Measurements from ENCODE around the gene FREM2. TPM values are rescaled to one million over a fixed set of nuclear protein-coding genes. Genes with fewer than 3 reads are reported as not detected.

Gene FREM2
- total RNA-seq, 3 donors from 2014 or later, result 0.03 TPM

DNA sequence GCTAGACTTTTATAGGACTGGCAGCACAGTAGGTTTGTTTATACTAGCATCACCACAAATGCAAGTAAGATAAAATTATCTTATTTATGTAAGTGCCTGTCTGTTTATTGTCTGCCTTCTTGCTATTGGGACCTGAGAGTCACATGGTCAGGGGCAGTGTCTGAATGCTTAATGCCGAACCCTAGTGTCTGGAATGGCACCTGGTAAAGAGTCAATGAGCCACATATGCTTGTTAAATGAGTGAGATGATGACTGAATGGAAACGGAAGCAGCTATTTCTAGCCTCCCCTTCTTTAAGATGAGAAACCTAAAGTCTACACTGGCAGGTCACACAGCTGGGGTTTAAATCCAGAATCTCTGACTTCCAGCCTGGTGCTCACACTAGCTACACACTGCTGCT lies 211.6 kb downstream of the FREM2 start:
- Mint-ChIP-seq H3K4me1 (ENCODE audit: low read depth) (no peaks in the 10 kb centered on the region), H3K27me3 (ENCODE audit: low read depth) (peaks cover 4% of the 10 kb centered on the region), H3K36me3 (ENCODE audit: insufficient read depth) (no peaks in the 10 kb centered on the region), H3K4me3 (no peak overlapping the region), H3K9me3 (no peaks in the 10 kb centered on the region)
- ATAC-seq, result no peak
- DNase-seq, result no peak

DNA sequence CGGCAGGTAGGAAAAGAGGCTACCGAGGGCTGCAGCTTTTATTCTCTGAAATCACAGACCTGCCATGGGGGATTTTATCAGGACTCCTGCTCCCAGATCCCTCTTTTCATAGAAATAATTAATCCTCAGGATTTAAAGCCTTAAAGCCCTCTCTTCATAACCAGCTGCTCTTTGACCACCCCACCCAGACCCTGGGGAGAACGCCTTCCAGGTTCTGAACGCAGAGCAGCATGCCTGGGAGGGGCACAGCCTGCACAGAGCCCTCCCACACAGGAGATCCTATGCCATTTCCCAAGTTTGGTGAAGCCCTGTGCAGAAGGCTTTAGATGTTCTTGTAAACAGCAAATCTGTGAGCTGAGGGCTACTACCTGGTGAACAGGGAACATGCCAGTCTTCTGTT lies 212.7 kb downstream of the FREM2 start:
- Mint-ChIP-seq H3K4me3 (no peak overlapping the region), H3K9me3 (no peaks in the 10 kb centered on the region), H3K36me3 (ENCODE audit: insufficient read depth) (no peaks in the 10 kb centered on the region), H3K4me1 (ENCODE audit: low read depth) (no peaks in the 10 kb centered on the region), H3K27me3 (ENCODE audit: low read depth) (peaks cover 4% of the 10 kb centered on the region)
- DNase-seq, result no peak
- ATAC-seq, result no peak

DNA sequence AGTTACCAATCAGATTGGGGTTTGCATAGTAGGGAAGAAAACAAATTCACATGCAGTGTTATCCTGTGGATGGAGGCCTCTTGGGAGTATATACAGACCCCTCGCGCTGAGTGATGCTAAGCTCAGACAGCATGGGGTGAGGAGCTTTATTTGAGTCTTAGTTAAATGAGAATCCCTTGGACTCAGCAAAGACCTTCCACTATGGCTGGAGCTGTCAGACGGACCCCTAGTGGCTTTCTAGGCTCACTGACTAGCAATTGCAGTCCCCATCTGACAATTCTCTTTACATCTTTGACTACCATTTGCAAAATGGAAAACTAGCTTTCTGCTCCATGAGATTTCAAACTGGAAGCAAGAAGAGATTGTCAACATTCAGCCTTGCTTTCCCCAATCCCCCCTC lies 213.3 kb downstream of the FREM2 start:
- H3K4me1 Mint-ChIP-seq (ENCODE audit: low read depth), result no peaks in the 10 kb centered on the region
- ATAC-seq (no peak), DNase-seq (no peak)
- H3K36me3 Mint-ChIP-seq (ENCODE audit: insufficient read depth), result no peaks in the 10 kb centered on the region
- no peak overlapping the region for H3K4me3 Mint-ChIP-seq
- peaks cover 4% of the 10 kb centered on the region for H3K27me3 Mint-ChIP-seq (ENCODE audit: low read depth)
- no peaks in the 10 kb centered on the region for H3K9me3 Mint-ChIP-seq

DNA sequence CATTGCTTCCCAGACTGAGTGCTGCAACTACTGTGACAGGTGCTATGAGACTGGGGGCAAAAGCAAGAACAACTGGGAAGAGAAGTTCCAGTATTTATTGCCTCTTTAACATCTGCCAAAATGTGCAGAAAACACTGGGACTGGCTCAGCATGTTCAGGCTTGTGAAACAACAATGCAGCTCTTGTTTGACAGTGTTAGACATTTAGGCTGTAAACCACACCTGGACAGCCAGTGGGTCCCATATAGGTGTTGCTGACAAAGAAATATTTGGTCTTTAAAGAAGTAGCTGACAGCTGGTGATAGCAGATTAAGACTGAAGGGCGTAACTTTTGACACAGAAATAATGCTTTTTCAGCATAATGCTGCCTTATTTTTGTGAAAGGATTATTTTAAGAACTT lies 215.7 kb downstream of the FREM2 start:
- no peaks in the 10 kb centered on the region for H3K4me1 Mint-ChIP-seq (ENCODE audit: low read depth)
- H3K27me3 Mint-ChIP-seq (ENCODE audit: low read depth), result no peaks in the 10 kb centered on the region
- no peak for ATAC-seq
- H3K4me3 Mint-ChIP-seq, result no peak overlapping the region
- H3K9me3 Mint-ChIP-seq, result no peaks in the 10 kb centered on the region
- no peak for DNase-seq
- no peaks in the 10 kb centered on the region for H3K36me3 Mint-ChIP-seq (ENCODE audit: insufficient read depth)

DNA sequence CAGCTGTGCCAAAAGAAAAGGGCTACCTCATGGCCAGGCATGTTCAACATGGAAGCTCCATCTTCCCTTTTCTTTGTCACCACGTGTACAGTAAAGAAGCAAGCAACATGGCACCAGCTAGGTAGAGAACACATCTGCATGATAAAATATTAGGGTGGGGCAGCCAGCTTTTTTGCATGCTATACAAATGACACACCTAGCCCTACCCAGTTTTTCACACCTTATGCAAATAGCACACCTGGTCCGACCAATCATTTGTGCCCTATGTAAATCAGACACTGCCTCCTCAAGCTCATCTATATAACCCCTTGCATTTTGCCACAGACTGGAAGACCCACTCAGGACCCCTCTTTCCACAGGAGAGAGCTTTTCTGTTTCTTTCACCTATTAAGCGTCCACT lies 218.2 kb downstream of the FREM2 start:
- Mint-ChIP-seq H3K27me3 (ENCODE audit: low read depth) (no peaks in the 10 kb centered on the region), H3K4me3 (no peak overlapping the region), H3K36me3 (ENCODE audit: insufficient read depth) (no peaks in the 10 kb centered on the region), H3K9me3 (no peaks in the 10 kb centered on the region), H3K4me1 (ENCODE audit: low read depth) (no peaks in the 10 kb centered on the region)
- DNase-seq, result no peak
- no peak for ATAC-seq

DNA sequence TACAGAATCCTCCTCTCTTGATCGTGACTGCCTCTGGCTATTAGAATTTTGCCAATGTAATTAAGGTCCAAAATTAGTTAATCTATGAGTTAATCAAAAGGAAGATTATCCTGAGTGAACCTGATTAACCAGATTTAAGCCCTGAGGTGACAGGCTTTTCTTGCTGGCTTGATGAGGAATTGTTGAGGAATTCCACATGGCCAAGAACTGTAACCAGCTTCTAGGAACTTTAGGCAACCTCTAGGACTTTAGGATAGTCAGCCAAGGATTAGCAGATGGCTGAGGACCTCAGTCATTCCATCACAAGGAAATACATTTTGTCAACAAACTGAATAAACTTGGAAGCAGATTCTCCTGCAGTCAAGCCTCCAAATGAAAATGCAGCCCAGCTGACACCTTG lies 219.0 kb downstream of the FREM2 start:
- no peak for ATAC-seq
- no peak overlapping the region for H3K4me3 Mint-ChIP-seq
- no peaks in the 10 kb centered on the region for H3K9me3 Mint-ChIP-seq
- no peaks in the 10 kb centered on the region for H3K4me1 Mint-ChIP-seq (ENCODE audit: low read depth)
- no peaks in the 10 kb centered on the region for H3K27me3 Mint-ChIP-seq (ENCODE audit: low read depth)
- DNase-seq, result no peak
- no peaks in the 10 kb centered on the region for H3K36me3 Mint-ChIP-seq (ENCODE audit: insufficient read depth)

DNA sequence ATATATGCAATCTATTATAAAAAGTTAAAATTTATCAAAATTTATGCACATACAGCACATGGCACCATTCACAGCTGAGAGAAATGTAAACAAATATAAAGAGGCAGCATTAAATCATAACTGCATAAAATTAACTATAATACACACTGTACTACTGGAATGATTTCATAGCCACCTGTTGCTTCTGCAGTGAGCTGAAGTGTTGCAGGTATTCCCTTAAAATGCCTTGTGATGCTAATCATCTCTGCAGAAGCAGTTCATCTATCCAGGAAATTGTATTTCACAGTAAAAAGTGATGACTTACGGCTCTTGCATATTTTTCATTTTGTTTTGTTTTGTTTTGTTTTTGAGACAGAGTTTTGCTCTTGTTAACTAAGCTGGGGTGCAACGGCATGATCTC lies 221.7 kb downstream of the FREM2 start:
- no peak for ATAC-seq
- no peak for DNase-seq
- H3K4me1 Mint-ChIP-seq (ENCODE audit: low read depth), result no peaks in the 10 kb centered on the region
- no peaks in the 10 kb centered on the region for H3K27me3 Mint-ChIP-seq (ENCODE audit: low read depth)
- H3K36me3 Mint-ChIP-seq (ENCODE audit: insufficient read depth), result no peaks in the 10 kb centered on the region
- H3K4me3 Mint-ChIP-seq, result no peak overlapping the region
- H3K9me3 Mint-ChIP-seq, result no peaks in the 10 kb centered on the region

DNA sequence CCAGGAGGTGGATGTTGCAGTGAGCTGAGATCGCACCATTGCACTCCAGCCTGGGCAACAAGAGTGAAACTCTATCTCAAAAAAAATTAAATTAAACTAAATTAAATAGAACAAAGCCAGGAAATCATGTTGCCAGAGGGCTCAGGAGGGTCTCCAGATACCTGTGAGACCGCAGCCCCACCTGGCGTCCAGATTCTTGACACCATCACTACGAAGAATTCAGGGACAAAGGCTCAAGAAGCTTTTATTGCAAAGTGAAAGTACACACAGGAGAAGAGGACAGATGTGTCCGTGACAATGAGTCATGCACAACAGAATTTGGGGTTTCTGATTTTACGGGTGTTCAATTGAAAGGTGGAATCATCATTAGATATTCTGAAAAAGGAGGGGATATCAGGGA lies 227.2 kb downstream of the FREM2 start:
- H3K4me3 Mint-ChIP-seq, result no peak overlapping the region
- H3K9me3 Mint-ChIP-seq, result no peaks in the 10 kb centered on the region
- peaks cover 1% of the 10 kb centered on the region for H3K27me3 Mint-ChIP-seq (ENCODE audit: low read depth)
- no peaks in the 10 kb centered on the region for H3K36me3 Mint-ChIP-seq (ENCODE audit: insufficient read depth)
- no peaks in the 10 kb centered on the region for H3K4me1 Mint-ChIP-seq (ENCODE audit: low read depth)
- ATAC-seq (no peak), DNase-seq (no peak)

DNA sequence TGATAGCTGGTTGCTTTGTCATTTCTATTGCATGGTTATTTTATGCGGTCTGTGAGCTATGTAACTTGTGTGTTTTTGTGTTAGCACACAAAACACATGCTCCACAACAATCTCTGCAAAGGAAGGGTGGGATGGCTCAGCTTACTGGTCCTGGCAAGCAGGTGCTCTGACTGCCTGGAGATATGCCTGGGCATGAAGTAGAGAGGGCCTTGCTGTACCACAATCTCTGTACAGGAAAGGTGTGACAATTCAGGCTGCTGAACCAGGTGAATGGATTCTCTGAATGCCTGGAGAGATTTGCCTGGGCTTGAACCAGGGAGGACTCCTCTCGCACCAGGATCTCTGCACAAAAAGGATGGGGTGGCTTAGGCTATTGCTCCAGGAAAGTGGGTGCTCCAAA lies 234.2 kb downstream of the FREM2 start:
- DNase-seq (no peak), ATAC-seq (no peak)
- H3K4me1 Mint-ChIP-seq (ENCODE audit: low read depth), result no peaks in the 10 kb centered on the region
- no peaks in the 10 kb centered on the region for H3K36me3 Mint-ChIP-seq (ENCODE audit: insufficient read depth)
- H3K4me3 Mint-ChIP-seq, result no peak overlapping the region
- no peaks in the 10 kb centered on the region for H3K9me3 Mint-ChIP-seq
- H3K27me3 Mint-ChIP-seq (ENCODE audit: low read depth), result peaks cover 24% of the 10 kb centered on the region

DNA sequence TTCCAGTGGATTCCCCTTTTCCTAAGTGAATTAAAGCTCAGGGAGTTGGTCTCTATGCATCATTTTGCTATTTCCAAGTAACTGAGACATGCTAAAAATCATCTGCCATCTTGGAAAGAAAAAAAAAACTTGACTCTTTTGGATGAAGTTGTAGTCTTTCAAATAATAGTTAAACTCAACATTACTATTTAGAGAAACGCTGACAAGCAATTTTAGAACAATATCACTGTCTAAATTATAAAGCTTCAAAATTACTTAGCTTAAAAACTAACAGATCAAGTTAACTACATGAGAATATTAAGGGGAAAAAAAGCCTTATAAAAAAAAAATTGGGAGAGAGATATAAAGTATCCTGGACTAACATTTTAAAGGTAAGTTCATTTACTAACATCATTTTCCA lies 235.3 kb downstream of the FREM2 start:
- H3K36me3 Mint-ChIP-seq (ENCODE audit: insufficient read depth), result no peaks in the 10 kb centered on the region
- no peaks in the 10 kb centered on the region for H3K4me1 Mint-ChIP-seq (ENCODE audit: low read depth)
- H3K9me3 Mint-ChIP-seq, result no peaks in the 10 kb centered on the region
- ATAC-seq (no peak), DNase-seq (no peak)
- H3K4me3 Mint-ChIP-seq, result no peak overlapping the region
- peaks cover 27% of the 10 kb centered on the region for H3K27me3 Mint-ChIP-seq (ENCODE audit: low read depth)

DNA sequence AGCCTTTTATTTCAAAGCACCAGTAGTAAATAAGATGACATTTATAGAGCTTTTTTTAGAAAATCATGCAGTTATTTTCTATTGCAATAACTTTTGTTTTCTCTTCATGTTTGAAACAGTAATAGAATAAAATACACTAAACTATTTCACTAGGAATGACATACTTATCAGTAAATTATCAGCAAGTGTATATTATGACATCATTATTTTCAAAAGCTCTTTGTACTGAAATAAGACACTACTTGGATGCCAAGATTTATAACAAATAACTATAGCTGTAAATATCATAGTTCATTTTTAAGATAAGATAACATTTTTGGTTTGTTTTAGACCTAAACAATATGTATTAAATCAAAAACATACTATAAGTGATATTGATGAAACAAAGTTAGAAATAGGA lies 246.9 kb downstream of the FREM2 start:
- no peak overlapping the region for H3K4me3 Mint-ChIP-seq
- DNase-seq (no peak), ATAC-seq (no peak)
- H3K9me3 Mint-ChIP-seq, result no peaks in the 10 kb centered on the region
- H3K4me1 Mint-ChIP-seq (ENCODE audit: low read depth), result no peaks in the 10 kb centered on the region
- peaks cover 8% of the 10 kb centered on the region for H3K27me3 Mint-ChIP-seq (ENCODE audit: low read depth)
- H3K36me3 Mint-ChIP-seq (ENCODE audit: insufficient read depth), result no peaks in the 10 kb centered on the region

All from activated T-cell treated with anti-CD3 and anti-CD28 coated beads, Interleukin-2, amount 50 U/mL, for 4 hours (primary cell).